Psoas muscle (tissue), 8 donors: Measurements from ENCODE around the gene COMMD3. TPM values are rescaled to one million over a fixed set of nuclear protein-coding genes. Genes with fewer than 3 reads are reported as not detected.

Experiments used
- ATAC-seq, 4 donors: fragments of 200-7000 bp; cut with Tn5 transposase; one replicate each; pipeline ENCODE4 v1.9.1; 2020; ENCODE audit warnings: moderate library complexity in 3 of 4, mild to moderate bottlenecking in 2 of 4
- DNase-seq, 2 donors: peaks; one replicate each; pipeline ENCODE4 v3.0.0-alpha.2; 2020
- H3K27ac ChIP-seq: fragments of 200-600 bp; one replicate; pipeline ENCODE4 v1.8.0; 2022
- H3K27me3 ChIP-seq, 3 donors: fragments of 200-600 bp in 1 of 3; one replicate each; pipeline versions ENCODE4 v1.6.1 to v1.8.0; 2013 to 2022; ENCODE audit warnings: low read length in 2 of 3, mild to moderate bottlenecking in 2 of 3, moderate library complexity in 1 of 3; ENCODE audit not compliant: insufficient read depth in 3 of 3
- H3K36me3 ChIP-seq, 2 donors: fragments of 200-600 bp in 1 of 2; one replicate each; pipeline versions ENCODE4 v1.6.1 to v1.8.0; 2013 to 2022; ENCODE audit warnings: low read depth in 1 of 2, mild to moderate bottlenecking in 1 of 2, moderate library complexity in 1 of 2; ENCODE audit not compliant: insufficient read depth in 1 of 2
- H3K4me1 ChIP-seq: fragments of 200-600 bp; one replicate; pipeline ENCODE4 v1.8.0; 2022
- H3K4me3 ChIP-seq: fragments of 200-600 bp; one replicate; pipeline ENCODE4 v1.8.0; 2022; ENCODE audit warnings: mild to moderate bottlenecking
- H3K9me3 ChIP-seq: fragments of 200-600 bp; one replicate; pipeline ENCODE4 v1.8.0; 2022
- CTCF ChIP-seq: fragments of 200-600 bp; IDR thresholded peaks from one replicate; pipeline ENCODE4 v1.8.0; 2022; ENCODE audit warnings: antibody characterized with exemption
- WGBS, 3 donors: extraction: QIAGEN DNeasy Blood & Tissue Kit; methylation state at CpG; one replicate each; pipeline versions ENCODE4 v1.1.6 to v1.1.7; 2013; 5-methylcytosine and 5-hydroxymethylcytosine counted together
- intact Hi-C, 2 donors: fragments of 100-400 bp; cut with DNase I; formaldehyde crosslinking; loops; one replicate each; pipeline versions ENCODE4 v1.11.0 to v1.14.2; 2022
- polyA plus RNA-seq, 3 donors: library from polyadenylated mRNA; stranded (reverse); fragments of 200-250 nt; gene quantifications; one replicate each; pipeline ENCODE4 v1.2.3, GENCODE V29; 2013
- total RNA-seq, 4 donors: library from RNA; stranded (reverse); fragmentation: NEBNext Ultra II Directional in 2 of 4; extraction: Animal tissue kit (Norgen Biotek cat#: 25700) in 2 of 4; gene quantifications; one replicate each; pipeline versions ENCODE4 v1.2.1 to v1.2.4, GENCODE V29; 2021 to 2023
- donor health status: healthy with polysubstance abuse.
- donor health status: DM: no; HTN: no; CAD: no; lungs with moderate emphysema.
- donor health status: Bipolar disorder and iron deficiency.
- donor health status: healthy.
- donor health status: DM: yes; HTN: yes; CAD: no.
- donor health status: DM: no; HTN: no; CAD: no.
- donor health status: DM: no; HTN: no; CAD: no.
- donor health status: DM: yes; HTN: yes; CAD: no.

Gene COMMD3
- total and polyA plus RNA-seq, 7 donors, result 42.3 to 81.4 (median 64.6) TPM

DNA sequence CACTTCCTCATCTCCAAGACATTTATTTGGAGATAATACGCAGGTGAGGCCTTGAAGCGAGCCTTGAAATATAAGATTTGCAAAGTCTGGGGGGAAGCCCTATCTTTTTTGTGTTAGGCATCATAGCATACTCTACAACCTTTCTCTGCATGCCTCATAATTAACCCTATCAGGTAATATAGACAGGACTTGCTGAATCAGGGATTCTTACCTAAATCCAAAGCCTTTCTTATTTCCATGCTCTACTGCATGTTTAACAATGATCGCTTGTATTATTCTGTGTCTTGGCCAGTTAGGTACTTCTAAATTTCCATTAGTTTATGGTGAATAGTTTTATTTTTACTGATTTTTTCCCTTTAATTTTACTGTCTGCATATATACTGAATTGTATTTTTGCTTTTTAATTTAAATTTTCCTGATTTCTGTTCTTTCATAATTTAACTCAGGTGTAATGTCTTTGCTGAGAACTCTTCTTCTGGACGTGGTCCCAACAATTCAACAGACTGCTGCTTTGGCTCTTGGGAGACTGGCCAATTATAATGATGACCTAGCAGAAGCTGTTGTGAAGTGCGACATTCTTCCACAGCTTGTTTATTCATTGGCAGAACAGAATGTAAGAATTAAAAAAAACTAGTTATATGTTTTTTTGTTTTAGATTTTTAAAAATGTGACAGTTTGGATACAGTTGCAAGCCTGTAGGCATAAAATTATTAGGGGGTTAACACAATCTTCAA lies 48.4 kb downstream of the COMMD3 start:
- H3K9me3 ChIP-seq, result no peaks in the 10 kb centered on the region
- no peaks in the 10 kb centered on the region for H3K36me3 ChIP-seq
- intact Hi-C loops, result no loop called here
- no peaks in the 10 kb centered on the region for H3K27me3 ChIP-seq
- DNase-seq (no peak), ATAC-seq (no peak)
- H3K27ac ChIP-seq, result no peak overlapping the region
- H3K4me1 ChIP-seq, result no peaks in the 10 kb centered on the region
- no peak for TF ChIP-seq CTCF
- H3K4me3 ChIP-seq, result no peak overlapping the region
- WGBS, 3 donors, result 80 to 86% (median 83%) methylated on average over 5 of the region's 5 CpGs

GRCh38 chr10:22365233-22365632 lies 49.0 kb downstream of the COMMD3 start:
- 92 to 97% (median 95%) methylated on average over 1 of the region's 1 CpG for WGBS, 3 donors
- ATAC-seq, result no peak
- Histone ChIP-seq H3K4me1 (no peaks in the 10 kb centered on the region), H3K27me3 (no peaks in the 10 kb centered on the region), H3K36me3 (no peaks in the 10 kb centered on the region), H3K9me3 (no peaks in the 10 kb centered on the region), H3K4me3 (no peak overlapping the region), H3K27ac (no peak overlapping the region)
- intact Hi-C loops, result no loop called here
- no peak for TF ChIP-seq CTCF
- DNase-seq, result no peak

DNA sequence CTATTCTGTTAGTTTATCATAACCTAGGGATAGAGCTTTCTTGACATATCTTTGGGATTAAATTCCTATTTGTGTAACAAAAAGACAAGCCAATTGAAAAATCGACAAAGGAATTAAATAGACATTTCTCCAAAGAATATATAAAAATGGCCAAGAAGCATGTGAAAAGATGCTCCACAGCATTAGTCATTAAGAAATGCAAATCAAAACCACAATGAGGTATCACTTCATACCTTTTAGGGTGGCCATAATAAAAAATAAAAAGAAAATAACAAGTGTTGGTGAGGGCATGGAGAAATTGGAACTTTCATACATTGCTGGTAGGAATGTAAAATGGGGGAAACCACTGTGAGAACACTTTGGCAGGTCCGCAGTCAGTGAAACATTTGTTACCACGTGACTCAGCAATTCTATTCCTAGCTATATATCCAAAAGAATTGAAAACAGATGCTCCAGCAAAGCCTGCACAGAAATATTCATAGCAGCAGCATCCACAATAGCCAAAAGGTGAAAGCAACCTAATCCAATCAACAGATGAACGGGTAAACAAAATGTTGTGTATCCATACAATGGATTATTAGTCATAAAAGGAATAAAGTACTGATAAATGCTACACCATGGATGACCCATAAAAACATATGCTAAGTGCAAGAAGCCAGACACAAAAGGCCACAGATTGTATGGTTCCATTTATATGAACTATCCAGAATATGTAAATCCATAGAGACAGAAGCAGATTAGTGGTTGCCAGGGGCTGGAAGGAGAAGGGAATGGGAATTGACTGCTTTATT lies 49.7 kb downstream of the COMMD3 start:
- 67 to 74% (median 72%) methylated on average over 4 of the region's 4 CpGs for WGBS, 3 donors
- intact Hi-C loops, result no loop called here
- no peaks in the 10 kb centered on the region for H3K9me3 ChIP-seq
- no peak for DNase-seq
- no peak overlapping the region for H3K4me3 ChIP-seq
- no peak overlapping the region for H3K27ac ChIP-seq
- no peaks in the 10 kb centered on the region for H3K4me1 ChIP-seq
- TF ChIP-seq CTCF, result no peak
- ATAC-seq, result no peak
- H3K27me3 ChIP-seq, result no peaks in the 10 kb centered on the region
- no peaks in the 10 kb centered on the region for H3K36me3 ChIP-seq

DNA sequence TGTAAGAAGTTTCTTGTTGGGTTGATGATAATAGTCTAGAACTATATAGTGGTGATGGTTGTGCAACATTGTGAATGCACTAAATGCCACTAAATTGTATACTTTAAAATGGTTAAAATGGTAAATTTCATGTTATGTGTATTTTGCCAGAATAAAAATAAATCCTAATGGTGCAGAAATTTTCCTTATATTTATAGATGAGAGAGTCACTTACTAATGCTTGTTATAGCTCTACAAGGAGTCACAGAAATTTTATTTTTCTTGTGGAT lies 50.2 kb downstream of the COMMD3 start:
- H3K4me1 ChIP-seq, result no peaks in the 10 kb centered on the region
- H3K36me3 ChIP-seq, result no peaks in the 10 kb centered on the region
- ATAC-seq (no peak), DNase-seq (no peak)
- H3K27ac ChIP-seq, result no peak overlapping the region
- no peaks in the 10 kb centered on the region for H3K9me3 ChIP-seq
- intact Hi-C loops, result no loop called here
- TF ChIP-seq CTCF, result no peak
- H3K4me3 ChIP-seq, result no peak overlapping the region
- no peaks in the 10 kb centered on the region for H3K27me3 ChIP-seq
